ENCODE results near the gene FGF13.
A peak's percentile ranks its signal among the peaks of the same experiment; 100 is the strongest.

The FGF13 gene

GRCh38 chrX:138711399-138712347, at the start of gene FGF13:
Gene FGF13 (minus strand): TSS chrX:138711717. CDS start chrX:138711003, 714 bp downstream.
- DNase-seq (ENCODE audit: low read depth, low spot score): no peak

DNA sequence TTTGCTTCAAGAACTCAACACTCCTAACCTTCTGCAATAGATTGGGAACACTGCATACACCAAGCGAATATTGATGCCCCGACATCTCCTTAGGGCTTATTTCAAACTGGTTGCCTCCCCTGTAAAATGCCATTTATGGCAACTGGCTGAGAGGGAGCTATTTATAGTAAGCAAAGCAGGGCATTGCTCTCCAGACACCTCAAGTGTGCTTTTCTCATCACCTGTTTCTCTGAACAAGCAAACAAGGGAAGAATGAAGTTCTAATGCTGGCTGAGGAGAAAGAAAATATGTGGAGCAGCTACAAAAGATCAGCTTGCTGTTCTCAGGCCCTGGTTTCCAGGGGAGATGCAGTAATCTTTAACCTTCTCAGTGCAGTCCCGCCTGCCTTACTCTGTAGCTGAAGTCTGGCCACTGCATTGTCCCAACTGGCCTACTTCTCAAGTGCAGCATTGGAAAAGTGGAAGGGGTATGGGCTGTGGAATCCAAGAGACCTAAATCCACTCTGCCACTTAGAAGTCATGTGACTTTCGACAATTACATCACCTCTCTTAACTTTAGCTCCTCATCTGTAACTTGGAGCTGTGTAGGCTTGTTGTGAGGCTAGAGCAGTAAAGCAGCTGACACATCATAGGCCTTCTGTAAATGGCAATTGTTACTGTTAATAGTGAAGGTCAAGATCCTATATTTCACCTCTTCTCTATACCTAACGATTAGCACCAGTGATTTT, 47.9 kb upstream of the FGF13 start:
- DNase-seq (ENCODE audit: low read depth, low spot score): no peak

- DNase-seq (ENCODE audit: low read depth, low spot score): no peak
Observed at GRCh38 chrX:138756234-138756633, 44.7 kb upstream of the FGF13 start.

DNA sequence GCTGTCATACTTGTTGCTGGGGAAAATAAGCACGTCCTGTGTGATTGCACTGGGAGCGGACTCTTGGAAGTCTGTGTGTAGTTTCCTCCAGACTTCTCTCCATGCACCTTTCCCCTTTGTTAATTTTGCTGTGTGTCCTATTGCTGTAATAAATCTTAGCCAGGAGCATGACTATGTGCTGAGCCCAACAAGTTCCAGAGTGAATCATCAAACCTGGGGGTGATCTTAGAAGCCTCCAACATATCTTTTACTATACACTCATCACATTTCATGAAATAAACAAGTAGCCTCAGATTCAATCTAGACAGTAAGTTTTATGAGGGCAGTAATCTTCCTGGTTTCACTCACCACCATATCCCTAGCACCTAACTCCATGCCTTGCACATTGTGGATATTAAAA, 43.3 kb upstream of the FGF13 start:
- DNase-seq (ENCODE audit: low read depth, low spot score): no peak

DNA sequence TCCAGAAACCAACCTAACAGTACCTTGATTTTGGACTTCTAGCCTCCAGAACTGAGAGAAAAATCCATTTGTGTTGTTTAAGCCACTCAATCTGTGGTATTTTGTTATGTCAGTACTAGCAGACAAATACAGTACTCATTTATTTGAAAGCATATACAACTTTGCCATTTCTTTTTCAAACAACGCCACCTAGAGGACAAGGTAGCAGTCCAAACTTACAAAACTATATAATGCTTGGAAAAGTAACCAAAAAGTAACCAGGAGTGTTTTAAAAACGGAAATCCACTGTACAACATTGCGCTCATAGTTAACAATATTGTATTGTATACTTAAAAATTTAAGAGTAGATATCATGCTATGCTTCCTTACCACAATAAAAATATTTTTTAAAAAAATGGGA, 37.0 kb upstream of the FGF13 start:
- DNase-seq (ENCODE audit: low read depth, low spot score): no peak

DNA sequence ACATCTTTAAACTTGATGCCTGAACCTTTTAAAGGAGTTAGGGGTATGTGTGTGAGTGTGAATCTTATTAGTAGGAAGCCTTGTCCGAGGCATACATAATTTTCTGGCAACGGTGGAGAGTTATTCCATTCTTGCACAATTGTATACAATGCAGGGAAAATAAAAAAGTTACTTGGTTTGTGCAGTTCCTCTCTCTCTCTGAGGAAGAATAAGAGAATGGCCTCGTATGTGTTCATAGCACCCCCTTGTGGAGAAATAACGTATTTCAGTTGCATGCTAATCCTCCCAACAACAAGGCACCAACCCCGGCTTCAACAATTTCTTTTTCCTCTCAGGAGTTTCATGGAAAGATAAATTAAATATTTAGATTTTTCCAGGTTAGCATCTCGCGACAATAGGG, 33.7 kb upstream of the FGF13 start:
- peak; percentile 13 for DNase-seq (ENCODE audit: low read depth, low spot score)

DNA sequence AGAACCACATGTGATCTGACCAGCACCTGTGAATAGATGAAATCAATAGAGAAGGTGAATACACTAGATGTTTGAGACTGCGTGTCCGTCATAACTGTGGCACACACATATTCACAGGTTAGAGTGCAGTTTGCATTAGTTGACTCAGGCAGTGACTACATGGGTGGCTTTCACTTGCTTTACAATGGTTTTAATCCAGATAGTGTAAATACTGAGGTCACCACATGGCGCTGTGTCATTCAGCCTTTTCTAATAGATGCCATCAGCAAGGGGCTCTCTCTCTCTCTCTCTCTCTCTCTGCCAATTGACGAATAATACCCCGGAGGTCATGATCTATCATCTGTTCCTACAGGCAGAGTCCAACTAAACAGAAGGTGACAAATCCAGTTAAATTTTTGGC, 30.7 kb upstream of the FGF13 start:
- DNase-seq (ENCODE audit: low read depth, low spot score): no peak

DNA sequence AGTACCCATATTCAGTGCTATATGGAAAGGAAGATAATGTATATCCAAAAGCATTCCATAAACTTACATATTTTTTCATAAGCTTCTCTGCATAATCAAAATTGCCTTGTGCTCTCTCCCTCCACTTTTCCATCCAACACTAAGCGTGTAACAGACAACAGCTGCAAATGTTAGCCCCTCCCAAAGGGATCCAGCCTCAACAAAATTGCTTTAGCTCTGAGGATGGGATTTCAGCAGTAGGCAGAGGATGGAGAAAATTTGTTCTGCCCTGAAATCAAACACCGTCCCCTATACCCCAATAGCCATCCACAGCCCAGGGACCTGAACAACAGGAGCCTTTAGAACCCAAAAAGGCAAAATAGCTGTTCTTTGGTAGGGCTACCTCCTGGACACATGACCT, 28.8 kb upstream of the FGF13 start:
- DNase-seq (ENCODE audit: low read depth, low spot score): no peak

DNA sequence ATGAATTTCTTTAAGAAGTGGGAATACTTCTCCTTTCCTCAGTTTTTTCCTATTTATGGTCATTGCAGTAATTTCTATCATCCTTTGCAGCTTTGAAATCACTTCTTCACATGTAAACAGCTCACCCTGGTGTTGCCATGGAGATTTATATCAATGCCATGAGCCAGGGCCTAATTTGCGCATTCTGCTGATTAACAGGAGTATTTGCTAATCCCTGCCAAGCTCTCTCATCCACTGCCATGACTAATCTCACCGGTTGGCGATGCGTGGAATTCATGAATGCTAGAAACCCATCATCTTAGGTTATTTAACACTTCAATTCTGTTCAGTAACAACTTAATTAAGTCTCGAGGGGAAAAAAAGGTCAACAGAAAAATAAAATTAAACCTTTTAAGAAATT, 11.8 kb upstream of the FGF13 start:
- DNase-seq (ENCODE audit: low read depth, low spot score): no peak

- DNase-seq (ENCODE audit: low read depth, low spot score): no peak
Observed at GRCh38 chrX:138719396-138719795, 7.9 kb upstream of the FGF13 start.

DNA sequence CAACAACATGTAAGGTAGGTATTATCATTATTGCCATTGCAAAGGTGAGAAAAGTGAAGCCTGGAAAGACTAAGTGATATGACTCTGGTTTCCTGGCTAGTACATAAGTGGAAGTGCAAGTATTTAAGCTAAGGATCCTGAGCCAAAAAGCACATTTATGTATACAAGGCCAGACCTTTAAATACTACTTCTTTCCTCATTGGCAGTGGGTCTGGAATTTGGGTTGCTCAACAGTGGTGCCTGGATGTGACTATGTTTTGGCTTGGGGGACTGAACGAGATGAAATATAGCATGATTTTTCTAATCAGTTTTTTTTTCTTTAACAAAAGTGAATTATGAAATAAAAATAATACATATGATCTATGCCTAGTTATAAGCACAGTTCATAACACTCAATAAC, 7.4 kb upstream of the FGF13 start:
- no peak for DNase-seq (ENCODE audit: low read depth, low spot score)

- no peak for DNase-seq (ENCODE audit: low read depth, low spot score)
Observed at GRCh38 chrX:138710866-138711341, 613 bp downstream of the FGF13 start.

- DNase-seq (ENCODE audit: low read depth, low spot score): no peak
Observed at GRCh38 chrX:138709886-138710791, 1.4 kb downstream of the FGF13 start.

DNA sequence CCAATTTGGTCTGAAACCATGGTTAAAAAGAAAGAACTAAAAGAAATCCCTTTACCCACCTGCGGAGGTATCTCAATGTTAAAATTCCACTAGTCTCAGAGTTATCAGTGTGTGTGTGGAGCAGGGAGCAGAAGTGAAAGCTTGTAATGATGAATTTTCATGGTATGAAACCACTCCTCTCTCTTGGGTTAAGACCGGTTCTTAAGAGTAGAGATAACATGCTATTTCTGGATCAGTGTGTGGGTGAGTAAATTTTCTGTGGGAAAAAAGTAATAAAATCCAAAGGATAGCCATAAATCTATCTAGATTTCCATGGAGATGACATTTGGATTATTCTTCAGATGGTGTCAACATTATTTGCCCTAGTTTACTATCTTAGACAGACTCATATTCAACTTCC, 3.2 kb downstream of the FGF13 start:
- DNase-seq (ENCODE audit: low read depth, low spot score): no peak

DNA sequence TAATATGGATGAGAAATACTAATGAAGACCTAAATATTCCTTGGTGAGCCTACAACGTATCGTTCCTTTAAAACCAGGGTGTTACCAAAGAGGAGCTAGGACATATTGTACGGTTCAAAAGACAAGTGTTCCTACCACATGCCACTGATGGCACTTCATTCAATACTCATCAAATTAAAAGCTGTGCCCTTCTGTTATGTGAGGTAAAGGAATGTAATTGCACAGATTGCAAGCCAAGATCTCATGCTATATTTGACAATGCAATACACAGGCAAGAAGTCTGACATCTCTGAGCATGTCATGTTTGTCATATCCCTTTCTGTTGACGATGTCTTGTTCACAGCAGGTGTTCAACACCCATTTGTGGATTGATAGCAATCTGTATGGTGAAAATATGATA, 6.9 kb downstream of the FGF13 start:
- no peak for DNase-seq (ENCODE audit: low read depth, low spot score)

- DNase-seq (ENCODE audit: low read depth, low spot score): no peak
Observed at GRCh38 chrX:138704101-138704500, 7.4 kb downstream of the FGF13 start.

- no peak for DNase-seq (ENCODE audit: low read depth, low spot score)
Observed at GRCh38 chrX:138692591-138692990, 18.9 kb downstream of the FGF13 start.

- DNase-seq (ENCODE audit: low read depth, low spot score): no peak
Observed at GRCh38 chrX:138691186-138691585, 20.3 kb downstream of the FGF13 start.

DNA sequence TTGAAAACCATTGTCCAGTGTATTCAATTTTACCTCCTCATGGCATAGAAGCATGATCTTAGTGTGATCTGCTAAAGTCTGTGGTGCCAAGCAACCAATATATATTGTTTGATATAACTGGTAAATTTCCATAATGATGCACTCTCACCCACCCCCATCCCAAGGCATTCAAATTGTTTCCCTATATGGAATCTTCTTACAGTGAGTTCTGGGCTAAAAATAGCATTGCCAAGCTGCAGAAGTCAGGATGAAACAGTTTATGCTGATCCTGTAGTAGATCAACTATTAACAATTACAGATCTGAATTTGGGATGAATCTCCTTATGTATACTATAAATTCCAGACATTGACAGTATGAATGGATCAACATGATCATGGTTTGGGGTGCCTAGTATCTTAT, 20.9 kb downstream of the FGF13 start:
- no peak for DNase-seq (ENCODE audit: low read depth, low spot score)

DNA sequence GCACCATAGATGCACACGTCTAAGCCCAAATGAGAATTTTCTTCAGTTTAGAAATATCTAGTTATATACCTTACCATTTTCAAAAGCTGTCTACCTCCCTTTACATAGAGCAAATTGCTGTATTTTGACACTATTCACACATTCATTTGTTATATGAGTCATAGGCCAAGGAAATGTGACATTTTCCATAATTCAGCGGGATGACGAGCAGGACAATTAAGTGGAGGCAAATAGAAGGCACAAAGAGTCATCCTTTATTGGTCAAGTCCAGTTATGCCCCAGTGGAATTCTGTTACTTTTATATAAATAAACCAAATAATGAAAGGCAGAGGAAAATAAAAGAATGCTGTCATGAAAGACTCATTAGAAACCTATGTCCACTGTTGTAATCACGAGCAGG, 27.9 kb downstream of the FGF13 start:
- no peak for DNase-seq (ENCODE audit: low read depth, low spot score)

DNA sequence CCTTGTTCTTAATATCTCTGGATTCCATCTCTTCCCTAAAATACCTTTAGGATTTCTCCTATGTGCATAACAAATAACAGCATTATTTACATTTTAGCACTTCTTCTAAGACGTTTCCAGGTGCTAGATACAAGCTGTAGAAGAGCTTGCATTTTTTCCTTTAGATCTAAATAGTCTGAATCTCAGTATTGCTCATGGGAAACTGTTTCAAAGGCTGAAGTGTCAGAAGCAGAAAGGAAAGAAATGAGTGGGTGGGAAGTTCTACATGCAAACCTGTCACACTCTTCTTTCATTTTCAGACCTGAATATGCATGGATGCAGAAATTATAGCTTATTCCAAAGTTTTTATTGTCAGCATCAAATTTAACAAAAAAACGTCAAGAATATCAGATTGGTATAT, 41.8 kb downstream of the FGF13 start:
- DNase-seq (ENCODE audit: low read depth, low spot score): no peak

DNA sequence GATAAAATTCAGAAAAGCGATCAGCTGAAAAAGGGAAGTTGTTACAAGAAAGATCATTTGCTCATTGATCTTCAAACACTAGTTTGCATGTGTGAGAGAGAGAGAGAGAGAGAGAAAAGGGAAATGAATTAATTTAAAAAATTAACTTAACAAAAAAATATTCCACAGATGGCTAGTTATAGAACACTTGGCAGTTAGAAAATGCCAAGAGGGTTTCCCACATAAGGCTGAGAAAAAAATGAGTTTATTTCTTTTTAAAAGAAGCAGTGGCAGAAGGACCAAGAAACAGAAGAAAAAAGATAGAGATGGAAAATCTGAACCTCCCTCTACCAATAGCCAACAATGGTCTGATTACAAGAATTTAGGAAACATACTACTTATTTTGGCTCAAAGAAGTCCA, 47.1 kb downstream of the FGF13 start:
- no peak for DNase-seq (ENCODE audit: low read depth, low spot score)

Measured in smooth muscle cell of the brain vasculature (primary cell).